Adrenal gland (tissue), 12 donors: ENCODE measurements around the gene CNTN1. TPM values are rescaled to one million over a fixed set of nuclear protein-coding genes. Genes with fewer than 3 reads are reported as not detected.

ENCODE experiments used
- DNase-seq, 7 donors: peaks; one replicate each; pipeline ENCODE4 v3.0.0-alpha.2; 2019 to 2020
- H3K27ac ChIP-seq, 5 donors: fragments of 200-600 bp; sonication (generic) in 4 of 5; 1 replicate in 3 of 5; 2 replicates in 2 of 5; pipeline versions ENCODE4 v1.5.1 to v1.8.0; 2016 to 2020; ENCODE audit warnings: mild to moderate bottlenecking in 1 of 5
- H3K27me3 ChIP-seq: fragments of 200-600 bp; 2 replicates; pipeline ENCODE4 v1.8.0; 2021
- H3K36me3 ChIP-seq, 2 donors: fragments of 200-600 bp; replicated peaks in 1 of 2; 1 replicate in 1 of 2; 2 replicates in 1 of 2; pipeline versions ENCODE4 v1.5.1 to v1.8.0; 2018 to 2022
- H3K4me1 ChIP-seq, 2 donors: fragments of 200-600 bp; replicated peaks in 1 of 2; 1 replicate in 1 of 2; 2 replicates in 1 of 2; pipeline versions ENCODE4 v1.5.1 to v1.8.0; 2018 to 2021
- H3K4me3 ChIP-seq, 4 donors: fragments of 200-600 bp; sonication (generic) in 3 of 4; one replicate each; pipeline ENCODE4 v1.5.1; 2016 to 2018
- H3K9me3 ChIP-seq, 3 donors: fragments of 200-600 bp; sonication (generic) in 1 of 3; replicated peaks in 1 of 3; 1 replicate in 2 of 3; 2 replicates in 1 of 3; pipeline versions ENCODE4 v1.5.1 to v1.8.0; 2016 to 2021
- CTCF ChIP-seq, 6 experiments: fragments of 450-650 bp in 4 of 6; fragments of 200-600 bp in 2 of 6; sonication (generic) in 1 of 6; IDR thresholded peaks; 1 replicate in 5 of 6; 2 replicates in 1 of 6; pipeline versions ENCODE4 v1.5.1 to v1.8.0; 2016 to 2021; ENCODE audit warnings: antibody characterized with exemption in 6 of 6, mild to moderate bottlenecking in 2 of 6, moderate library complexity in 1 of 6
- POLR2A ChIP-seq, 2 donors: fragments of 450-650 bp; IDR thresholded peaks; one replicate each; pipeline ENCODE4 v1.6.1; 2017; ENCODE audit warnings: antibody characterized with exemption in 2 of 2, mild to moderate bottlenecking in 2 of 2, moderate library complexity in 1 of 2
- WGBS, 4 donors: extraction: QIAGEN DNeasy Blood & Tissue Kit in 2 of 4; methylation state at CpG; one replicate each; pipeline versions ENCODE4 v1.1.5 to v1.1.7; 2013 to 2017; 5-methylcytosine and 5-hydroxymethylcytosine counted together
- intact Hi-C, 2 donors: fragments of 100-400 bp; cut with DNase I; formaldehyde crosslinking; loops; one replicate each; pipeline versions ENCODE4 v1.14.1 to v1.15.0; 2022 to 2023
- polyA plus RNA-seq, 3 donors: library from polyadenylated mRNA; stranded (reverse); fragments of 200-250 nt in 2 of 3; fragments of 350-450 nt in 1 of 3; fragmentation: Illumina TruSeq in 1 of 3; extraction: RNeasy Lipid Tissue Mini Kit (QIAGEN cat#74804) in 1 of 3; gene quantifications; one replicate each; pipeline ENCODE4 v1.2.3, GENCODE V29; 2013 to 2014
- total RNA-seq, 9 donors: library from RNA; depleted of rRNA in 4 of 9; stranded (reverse); fragments of >200 nt in 4 of 9; fragments of 120-200 nt in 1 of 9; fragmentation: NEBNext Ultra II Directional in 1 of 9; extraction: Animal tissue kit (Norgen Biotek cat#: 25700) in 1 of 9; gene quantifications; one replicate each; pipeline versions ENCODE4 v1.1.0 to v1.2.4, GENCODE V29; 2013 to 2023
- donor health status: healthy with polysubstance abuse.
- donor health status: Bipolar disorder and iron deficiency.
- donor health status: DM: yes; HTN: yes; CAD: no.
- donor health status: DM: no; HTN: no; CAD: no.
- donor health status: DM: no; HTN: no; CAD: no.
- donor health status: DM: yes; HTN: yes; CAD: no.

CNTN1 gene
- total and polyA plus RNA-seq, 12 donors: 3.8 to 76.8 (median 20.7) TPM

GRCh38 chr12:40714636-40715035, 22.4 kb downstream of the CNTN1 start:
- no peaks in the 10 kb centered on the region for H3K27me3 ChIP-seq
- DNase-seq: no peak
- H3K36me3 ChIP-seq: no peaks in the 10 kb centered on the region
- intact Hi-C loops: no loop called here
- TF ChIP-seq CTCF (IDR thresholded peaks at IDR 0.05): no peak
- no peak for TF ChIP-seq POLR2A (IDR thresholded peaks at IDR 0.05)
- 33 to 72% (median 63%) methylated on average over 1 of the region's 1 CpG for WGBS, 4 donors
- H3K4me1 ChIP-seq: no peaks in the 10 kb centered on the region
- H3K4me3 ChIP-seq: no peak overlapping the region
- H3K27ac ChIP-seq: no peak overlapping the region
- H3K9me3 ChIP-seq: no peaks in the 10 kb centered on the region

GRCh38 chr12:40716037-40716436, 23.8 kb downstream of the CNTN1 start:
- Histone ChIP-seq H3K4me1 (no peaks in the 10 kb centered on the region), H3K4me3 (no peak overlapping the region), H3K9me3 (no peaks in the 10 kb centered on the region), H3K36me3 (no peaks in the 10 kb centered on the region), H3K27ac (no peak overlapping the region), H3K27me3 (no peaks in the 10 kb centered on the region)
- DNase-seq: no peak
- intact Hi-C loops: no loop called here
- TF ChIP-seq CTCF (IDR thresholded peaks at IDR 0.05): no peak
- no peak for TF ChIP-seq POLR2A (IDR thresholded peaks at IDR 0.05)

GRCh38 chr12:40717576-40717975, 25.3 kb downstream of the CNTN1 start:
- Histone ChIP-seq H3K27ac (no peak overlapping the region), H3K4me3 (no peak overlapping the region), H3K9me3 (no peaks in the 10 kb centered on the region), H3K4me1 (no peaks in the 10 kb centered on the region), H3K36me3 (no peaks in the 10 kb centered on the region), H3K27me3 (no peaks in the 10 kb centered on the region)
- no peak for DNase-seq
- TF ChIP-seq POLR2A (IDR thresholded peaks at IDR 0.05) (no peak), CTCF (IDR thresholded peaks at IDR 0.05) (no peak)
- WGBS, 4 donors: 74 to 91% (median 78%) methylated on average over 1 of the region's 1 CpG
- intact Hi-C loops: no loop called here

- no peaks in the 10 kb centered on the region for H3K9me3 ChIP-seq
- TF ChIP-seq POLR2A (IDR thresholded peaks at IDR 0.05) (no peak), CTCF (IDR thresholded peaks at IDR 0.05) (no peak)
- DNase-seq: no peak
- no peak overlapping the region for H3K27ac ChIP-seq
- H3K4me1 ChIP-seq: no peaks in the 10 kb centered on the region
- H3K27me3 ChIP-seq: no peaks in the 10 kb centered on the region
- no peak overlapping the region for H3K4me3 ChIP-seq
- 77 to 84% (median 80%) methylated on average over 2 of the region's 2 CpGs for WGBS, 4 donors
- intact Hi-C loops: no loop called here
- H3K36me3 ChIP-seq: no peaks in the 10 kb centered on the region
Observed at GRCh38 chr12:40718878-40719372, 26.7 kb downstream of the CNTN1 start.
